Measurements from ENCODE around the gene HOMER2.

HOMER2 gene

GRCh38 chr15:82804575-82804949, 148.0 kb downstream of the HOMER2 start:
- no peak for TF ChIP-seq CTCF (conservative IDR thresholded peaks at IDR 0.05; ENCODE audit: control insufficient read depth, insufficient read depth, low read depth, low read length)
- DNase-seq (ENCODE audit: low read depth), result no peak
- no peak overlapping the region for H3K4me3 ChIP-seq (ENCODE audit: control insufficient read depth, low read depth, low read length)

DNA sequence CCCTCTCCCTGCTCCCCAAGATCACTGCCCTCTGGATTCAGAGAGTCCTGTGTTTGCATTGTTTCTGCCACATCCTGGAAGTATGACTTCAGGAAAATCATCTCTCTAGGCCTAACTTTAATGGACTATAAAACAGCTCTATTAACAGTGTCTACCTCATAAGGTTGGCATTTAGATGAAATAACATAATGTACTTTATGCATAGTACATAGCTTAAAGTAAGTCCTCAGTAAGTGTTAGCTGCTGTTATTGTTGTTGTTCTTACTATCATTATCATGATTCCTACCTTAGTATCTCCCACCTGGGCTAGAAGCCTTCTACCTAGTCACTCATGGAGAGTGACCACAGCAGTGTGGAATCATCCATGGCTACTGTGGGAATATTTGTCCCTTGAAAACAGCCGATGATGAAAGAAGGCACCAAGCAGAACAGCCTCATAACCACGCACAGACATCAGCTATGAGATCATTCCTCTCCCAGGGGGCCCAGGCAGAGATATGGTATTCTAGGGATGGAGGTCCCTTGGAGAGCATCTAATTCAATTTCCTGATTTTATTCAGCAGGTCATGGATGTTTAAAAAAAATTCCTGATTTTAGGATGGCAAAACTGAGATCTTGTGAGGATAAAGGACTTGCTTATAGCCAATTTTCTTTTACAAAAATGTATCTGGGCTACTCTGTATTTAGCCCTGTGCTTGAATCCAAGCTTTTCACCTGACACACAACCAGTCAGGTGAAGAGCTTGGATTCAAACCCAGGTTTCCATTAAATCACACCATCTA, 148.5 kb downstream of the HOMER2 start:
- DNase-seq (ENCODE audit: low read depth), result peak; percentile 56
- TF ChIP-seq CTCF (conservative IDR thresholded peaks at IDR 0.05; ENCODE audit: control insufficient read depth, insufficient read depth, low read depth, low read length), result no peak

GRCh38 chr15:82802497-82802896, 150.0 kb downstream of the HOMER2 start:
- DNase-seq (ENCODE audit: low read depth), result no peak
- no peak overlapping the region for H3K4me3 ChIP-seq (ENCODE audit: control insufficient read depth, low read depth, low read length)
- no peak for TF ChIP-seq CTCF (conservative IDR thresholded peaks at IDR 0.05; ENCODE audit: control insufficient read depth, insufficient read depth, low read depth, low read length)

More for the DNA sequence above, 148.5 kb downstream of the HOMER2 start:
- H3K4me3 ChIP-seq (ENCODE audit: control insufficient read depth, low read depth, low read length), result no peak overlapping the region

- DNase-seq (ENCODE audit: low read depth), result no peak
- TF ChIP-seq CTCF (conservative IDR thresholded peaks at IDR 0.05; ENCODE audit: control insufficient read depth, insufficient read depth, low read depth, low read length), result no peak
- H3K4me3 ChIP-seq (ENCODE audit: control insufficient read depth, low read depth, low read length), result no peak overlapping the region
Observed at GRCh38 chr15:82799183-82799841, 153.2 kb downstream of the HOMER2 start.

All from fibroblast of mammary gland (primary cell).